Measurements from ENCODE around the gene TRIM65.

- no peak for TF ChIP-seq CTCF (IDR thresholded peaks at IDR 0.05)
- TF ChIP-seq POLR2A (IDR thresholded peaks at IDR 0.05): no peak
Measured at GRCh38 chr17:75893305-75894048, 3.3 kb downstream of the TRIM65 start.

All from right lobe of liver (tissue), 4 donors.